ENCODE measurements around the gene RABGAP1. TPM values are rescaled to one million over a fixed set of nuclear protein-coding genes. Genes with fewer than 3 reads are reported as not detected.

Gene RABGAP1
- total RNA-seq, 3 donors from 2014 or later, result 49.1 to 93.4 (median 77.7) TPM

GRCh38 chr9:123007269-123007668 lies 66.4 kb downstream of the RABGAP1 start:
- no peaks in the 10 kb centered on the region for H3K27me3 ChIP-seq
- intact Hi-C loops (cut with DNase I; ENCODE audit: low total_unique reads), result no loop called here
- TF ChIP-seq, protein P1, sequence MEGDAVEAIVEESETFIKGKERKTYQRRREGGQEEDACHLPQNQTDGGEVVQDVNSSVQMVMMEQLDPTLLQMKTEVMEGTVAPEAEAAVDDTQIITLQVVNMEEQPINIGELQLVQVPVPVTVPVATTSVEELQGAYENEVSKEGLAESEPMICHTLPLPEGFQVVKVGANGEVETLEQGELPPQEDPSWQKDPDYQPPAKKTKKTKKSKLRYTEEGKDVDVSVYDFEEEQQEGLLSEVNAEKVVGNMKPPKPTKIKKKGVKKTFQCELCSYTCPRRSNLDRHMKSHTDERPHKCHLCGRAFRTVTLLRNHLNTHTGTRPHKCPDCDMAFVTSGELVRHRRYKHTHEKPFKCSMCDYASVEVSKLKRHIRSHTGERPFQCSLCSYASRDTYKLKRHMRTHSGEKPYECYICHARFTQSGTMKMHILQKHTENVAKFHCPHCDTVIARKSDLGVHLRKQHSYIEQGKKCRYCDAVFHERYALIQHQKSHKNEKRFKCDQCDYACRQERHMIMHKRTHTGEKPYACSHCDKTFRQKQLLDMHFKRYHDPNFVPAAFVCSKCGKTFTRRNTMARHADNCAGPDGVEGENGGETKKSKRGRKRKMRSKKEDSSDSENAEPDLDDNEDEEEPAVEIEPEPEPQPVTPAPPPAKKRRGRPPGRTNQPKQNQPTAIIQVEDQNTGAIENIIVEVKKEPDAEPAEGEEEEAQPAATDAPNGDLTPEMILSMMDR (IDR thresholded peaks at IDR 0.05), result no peak
- TF ChIP-seq POLR2A (IDR thresholded peaks at IDR 0.05) (no peak), POLR2AphosphoS5 (IDR thresholded peaks at IDR 0.05) (no peak)
- H3K36me3 ChIP-seq, result no peaks in the 10 kb centered on the region
- DNase-seq (ENCODE audit: low spot score in 2 of 2), result no peak
- no peaks in the 10 kb centered on the region for H3K9me3 ChIP-seq
- H3K4me3 ChIP-seq, result no peak overlapping the region
- no peaks in the 10 kb centered on the region for H3K4me1 ChIP-seq
- H3K27ac ChIP-seq, result no peak overlapping the region

DNA sequence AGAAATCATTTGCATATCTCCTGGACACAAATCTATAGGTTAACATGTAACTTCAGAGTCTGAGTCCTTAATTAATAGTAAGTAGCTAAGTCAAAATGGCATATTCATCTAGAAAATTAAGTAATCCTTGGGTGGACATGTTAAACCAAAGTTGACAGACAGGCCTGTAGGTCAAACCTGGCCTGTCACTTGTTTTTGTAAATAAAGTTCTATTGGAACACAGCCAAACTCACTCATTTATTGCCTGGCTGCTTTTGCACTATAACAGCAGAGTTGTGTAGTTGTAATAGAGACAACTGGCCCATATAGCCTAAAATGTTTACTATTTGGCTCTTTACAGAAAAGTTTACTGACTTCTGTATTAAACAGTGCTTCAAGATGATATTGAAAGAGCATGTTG lies 68.1 kb downstream of the RABGAP1 start:
- Histone ChIP-seq H3K9me3 (no peaks in the 10 kb centered on the region), H3K36me3 (no peaks in the 10 kb centered on the region), H3K27me3 (no peaks in the 10 kb centered on the region), H3K4me3 (no peak overlapping the region), H3K4me1 (no peaks in the 10 kb centered on the region), H3K27ac (no peak overlapping the region)
- DNase-seq (ENCODE audit: low spot score in 2 of 2), result no peak
- TF ChIP-seq, protein P1 (IDR thresholded peaks at IDR 0.05), result no peak
- TF ChIP-seq POLR2A (IDR thresholded peaks at IDR 0.05) (no peak), POLR2AphosphoS5 (IDR thresholded peaks at IDR 0.05) (no peak)
- intact Hi-C loops (cut with DNase I; ENCODE audit: low total_unique reads), result no loop called here

GRCh38 chr9:123011380-123011779 lies 70.6 kb downstream of the RABGAP1 start:
- Histone ChIP-seq H3K27me3 (no peaks in the 10 kb centered on the region), H3K36me3 (no peaks in the 10 kb centered on the region), H3K27ac (peak overlapping the region in 1 of 2 donors; percentile 3), H3K4me3 (no peak overlapping the region), H3K9me3 (no peaks in the 10 kb centered on the region), H3K4me1 (no peaks in the 10 kb centered on the region)
- TF ChIP-seq POLR2AphosphoS5 (IDR thresholded peaks at IDR 0.05), result no peak
- TF ChIP-seq, protein P1 (IDR thresholded peaks at IDR 0.05), result no peak
- no peak for TF ChIP-seq POLR2A (IDR thresholded peaks at IDR 0.05)
- no peak for DNase-seq (ENCODE audit: low spot score in 2 of 2)
- intact Hi-C loops (cut with DNase I; ENCODE audit: low total_unique reads), result no loop called here

- no peak for DNase-seq (ENCODE audit: low spot score in 2 of 2)
- no peaks in the 10 kb centered on the region for H3K36me3 ChIP-seq
- intact Hi-C loops (cut with DNase I; ENCODE audit: low total_unique reads), result no loop called here
- H3K9me3 ChIP-seq, result no peaks in the 10 kb centered on the region
- H3K27me3 ChIP-seq, result no peaks in the 10 kb centered on the region
- H3K27ac ChIP-seq, result peak overlapping the region in 1 of 2 donors; percentile 3
- no peak overlapping the region for H3K4me3 ChIP-seq
- H3K4me1 ChIP-seq, result no peaks in the 10 kb centered on the region
- TF ChIP-seq, protein P1 (IDR thresholded peaks at IDR 0.05), result no peak
- TF ChIP-seq POLR2AphosphoS5 (IDR thresholded peaks at IDR 0.05), result no peak
- TF ChIP-seq POLR2A (IDR thresholded peaks at IDR 0.05), result no peak
Observed at GRCh38 chr9:123011878-123012528, 71.2 kb downstream of the RABGAP1 start.

DNA sequence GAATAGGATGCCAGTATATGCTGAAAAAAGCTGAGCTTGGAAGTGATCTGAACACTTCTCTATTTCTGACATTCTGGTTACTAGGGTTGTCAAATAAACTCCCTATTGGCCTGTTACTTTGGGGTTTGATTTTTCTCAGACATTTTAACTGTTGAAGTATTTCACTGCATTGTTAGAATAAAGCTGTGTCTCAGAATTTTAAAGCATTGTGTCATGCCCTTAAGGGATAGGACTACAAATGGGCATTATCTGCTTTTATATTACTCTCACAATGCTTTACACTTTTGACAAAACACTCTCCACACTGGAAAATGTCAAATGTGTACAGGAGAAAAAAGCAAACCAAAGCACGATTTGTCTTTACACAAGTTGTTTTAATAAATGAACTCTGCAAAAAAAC lies 75.8 kb downstream of the RABGAP1 start:
- DNase-seq (ENCODE audit: low spot score in 2 of 2), result no peak
- no peaks in the 10 kb centered on the region for H3K9me3 ChIP-seq
- H3K4me3 ChIP-seq, result no peak overlapping the region
- H3K27ac ChIP-seq, result no peak overlapping the region
- H3K36me3 ChIP-seq, result no peaks in the 10 kb centered on the region
- TF ChIP-seq POLR2A (IDR thresholded peaks at IDR 0.05) (no peak), POLR2AphosphoS5 (IDR thresholded peaks at IDR 0.05) (no peak)
- TF ChIP-seq, protein P1 (IDR thresholded peaks at IDR 0.05), result no peak
- H3K27me3 ChIP-seq, result no peaks in the 10 kb centered on the region
- no peaks in the 10 kb centered on the region for H3K4me1 ChIP-seq
- intact Hi-C loops (cut with DNase I; ENCODE audit: low total_unique reads), result no loop called here
